Right renal pelvis (tissue), 4 donors: ENCODE data around the gene ASPDH. TPM values are rescaled to one million over a fixed set of nuclear protein-coding genes. Genes with fewer than 3 reads are reported as not detected.
"Not testable (repeated sequence)": the region's sequence is repeated elsewhere in the genome, so short reads cannot be mapped to it uniquely, and the experiment has no call there.

Experiments used
- DNase-seq, 4 donors: peaks; one replicate each; pipeline ENCODE4 v3.0.0-alpha.2; 2013; ENCODE audit warnings: low read depth in 4 of 4, low spot score in 3 of 4, missing footprints in 1 of 4
- polyA plus RNA-seq, 4 donors: library from polyadenylated mRNA; unstranded; fragments of 120-200 nt; gene quantifications; one replicate each; pipeline ENCODE4 v1.2.1, GENCODE V29; 2013; ENCODE audit not compliant: insufficient read length in 4 of 4

The ASPDH gene
- polyA plus RNA-seq, 4 donors: 6.5 to 14.8 (median 11.0) TPM

DNA sequence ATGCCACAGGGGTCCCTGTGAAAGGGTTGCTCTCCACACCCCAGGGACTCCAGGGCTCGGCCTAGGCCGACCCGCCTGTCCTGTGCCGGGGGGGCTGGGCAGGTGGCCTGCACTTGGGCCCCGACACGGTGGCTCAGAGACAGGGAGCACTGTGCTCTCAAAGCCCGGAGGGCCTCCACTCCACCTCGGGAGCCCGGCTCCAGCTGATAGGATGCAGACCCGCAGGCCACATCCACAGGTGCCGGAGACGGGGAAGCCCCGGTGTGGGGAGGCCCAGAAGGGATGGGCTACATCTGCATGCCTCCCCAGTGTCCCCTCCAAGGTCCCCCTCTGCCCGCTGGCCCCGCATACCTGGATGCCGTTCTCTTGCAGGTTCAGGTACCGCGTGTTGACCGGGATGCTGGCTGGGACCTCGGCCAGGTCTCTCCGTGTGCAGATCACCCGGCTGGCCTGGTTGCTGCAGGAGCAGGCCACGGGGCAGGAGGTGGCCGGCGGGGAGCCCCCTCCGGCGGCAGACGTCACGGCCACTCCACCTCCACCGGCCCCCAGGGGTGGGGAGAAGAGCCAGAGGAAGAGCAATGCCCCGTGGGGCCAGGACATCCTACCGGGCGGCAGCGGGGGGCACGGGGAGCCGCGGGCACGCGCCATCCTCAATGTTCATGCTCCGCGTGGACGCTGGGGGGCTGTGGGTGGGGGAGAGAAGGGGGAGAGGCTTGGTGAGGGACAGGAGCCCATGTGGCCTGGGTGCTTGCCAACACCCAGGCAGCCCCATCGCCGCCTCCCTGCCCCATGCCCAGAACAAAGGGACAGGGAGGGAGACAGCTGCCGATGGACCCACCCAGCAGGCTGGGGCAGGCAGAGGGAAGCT is 34.7 kb upstream of the ASPDH start:
- no peak for DNase-seq

DNA sequence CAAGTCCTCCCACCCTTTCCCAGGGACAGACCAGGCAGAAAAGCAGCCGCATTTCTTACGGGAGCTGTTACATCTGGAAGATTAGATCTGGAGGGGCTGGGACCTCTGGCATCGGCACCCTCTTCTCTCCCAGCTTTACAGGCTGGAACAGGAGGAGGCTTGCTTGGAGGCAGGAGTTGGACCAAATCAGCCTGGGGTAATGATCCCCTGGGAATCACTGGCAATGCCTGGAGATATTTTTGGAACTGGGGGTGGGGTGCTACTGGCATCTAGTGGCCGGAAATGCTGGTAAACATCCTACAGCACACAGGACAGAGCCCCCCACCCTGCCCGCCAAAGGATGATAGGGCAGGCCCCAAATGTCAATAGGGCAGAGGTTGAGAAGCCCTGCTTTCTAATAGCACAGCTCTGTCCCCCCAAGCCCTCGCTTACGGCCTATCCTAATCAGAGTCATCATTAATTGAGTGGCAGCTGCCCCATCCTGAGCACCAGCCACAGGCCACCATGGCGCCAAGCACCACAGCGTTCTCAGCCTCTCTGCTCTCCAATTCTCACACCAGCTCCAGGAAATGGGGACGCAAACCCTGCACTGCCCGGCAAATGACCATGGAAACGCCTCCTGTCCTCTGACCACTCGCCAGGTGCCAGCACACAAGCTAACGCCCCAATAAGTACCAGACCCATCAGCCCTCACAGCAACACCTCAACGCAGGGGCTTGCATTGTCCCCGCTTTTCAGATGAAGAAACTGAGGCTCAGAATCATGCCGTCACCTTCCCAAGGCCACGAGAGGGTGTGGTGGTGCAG is 33.9 kb upstream of the ASPDH start:
- no peak for DNase-seq

DNA sequence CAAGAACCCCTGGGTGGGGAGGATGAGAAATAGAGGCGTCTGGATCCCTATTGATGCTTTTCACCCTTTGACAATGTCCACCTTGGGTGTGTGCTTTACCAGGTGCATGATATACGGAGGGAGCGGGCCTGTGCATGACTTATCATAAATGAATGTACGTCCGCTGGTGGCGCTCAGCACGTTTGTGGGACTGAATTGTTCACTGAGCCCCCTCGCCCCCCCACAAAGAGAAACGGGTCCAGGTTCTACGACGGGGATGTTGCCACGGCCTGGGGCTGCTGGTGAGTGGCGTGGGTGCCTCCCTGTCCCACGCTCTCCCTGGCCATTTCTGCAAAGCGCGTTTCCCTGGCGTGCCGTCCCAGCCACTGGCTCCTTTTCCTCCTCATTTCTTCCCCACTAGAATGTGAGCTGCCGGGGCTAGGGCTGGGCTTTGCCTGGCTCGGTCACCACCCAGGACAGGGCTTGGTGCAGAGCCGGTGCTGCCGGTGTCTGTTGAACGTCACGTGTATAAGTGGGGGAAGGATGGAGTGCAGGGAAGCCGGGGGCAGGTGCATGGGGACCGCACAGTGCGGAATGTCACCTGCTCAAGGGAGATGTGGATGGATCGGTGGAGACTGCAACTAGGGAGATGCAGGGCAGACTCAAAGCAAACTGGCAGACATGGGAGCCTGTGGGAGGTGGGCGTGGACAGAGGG is 33.0 kb upstream of the ASPDH start:
- no peak for DNase-seq

DNA sequence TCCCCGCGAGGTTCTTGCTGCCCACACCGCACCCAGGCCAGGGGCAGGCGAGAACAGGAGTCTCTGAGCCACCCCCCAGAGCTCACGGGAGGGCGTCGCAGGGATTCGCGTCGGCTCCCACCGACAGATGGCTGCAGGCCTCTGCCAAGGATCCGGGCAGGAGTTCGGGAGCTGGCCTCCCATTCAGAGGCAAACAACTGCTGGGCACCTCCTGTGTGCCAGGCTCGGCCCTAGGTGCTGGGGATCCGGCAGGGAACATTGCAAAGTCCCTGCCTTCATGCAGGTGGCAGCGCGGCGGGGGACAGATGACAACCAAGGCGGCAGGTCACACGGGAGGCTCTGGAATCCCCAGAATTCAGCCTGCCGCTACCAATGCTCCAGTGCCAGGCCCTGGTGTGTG is 29.2 kb upstream of the ASPDH start:
- DNase-seq: no peak

DNA sequence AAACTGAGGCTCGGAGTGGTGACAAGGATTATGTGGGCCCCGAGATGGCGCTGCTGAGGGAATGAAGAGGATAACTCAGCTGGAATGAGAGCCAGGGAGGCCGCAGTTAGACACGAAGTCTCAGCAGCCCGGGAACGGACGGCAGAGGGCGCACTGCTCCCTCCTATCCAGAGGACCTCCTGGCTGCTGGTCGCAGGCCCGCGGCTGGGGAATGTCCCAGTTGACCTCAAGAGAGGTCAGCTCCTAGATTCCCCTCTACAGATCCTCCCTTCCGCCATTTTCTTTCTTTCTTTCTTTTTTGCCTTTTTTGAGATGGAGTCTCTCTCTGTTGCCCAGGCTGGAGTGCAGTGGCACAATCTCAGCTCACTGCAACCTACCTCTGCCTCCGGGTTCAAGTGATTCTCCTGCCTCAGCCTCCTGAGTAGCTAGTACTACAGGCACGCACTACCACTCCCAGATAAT is 24.1 kb upstream of the ASPDH start:
- DNase-seq: peak in 2 of 4 donors; percentile 47 to 59

DNA sequence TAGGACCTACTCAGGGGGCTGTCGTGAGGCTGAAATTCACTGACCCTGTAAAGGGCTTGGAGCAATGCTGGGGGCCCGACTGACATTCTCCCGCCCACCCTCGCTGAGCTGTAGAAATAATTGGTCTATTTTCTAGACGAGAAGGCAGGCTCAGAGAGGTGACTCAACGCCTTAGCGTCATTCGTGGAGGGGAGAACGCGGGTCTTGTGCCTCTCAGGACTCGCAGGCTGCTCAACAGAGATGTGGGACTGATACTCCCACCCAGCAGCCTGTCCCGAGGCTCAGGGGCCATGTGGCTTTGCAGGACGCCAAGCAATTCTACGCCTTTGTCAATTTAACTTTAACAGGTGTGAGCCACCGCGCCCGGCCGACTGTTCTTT is 23.6 kb upstream of the ASPDH start:
- no peak for DNase-seq

DNA sequence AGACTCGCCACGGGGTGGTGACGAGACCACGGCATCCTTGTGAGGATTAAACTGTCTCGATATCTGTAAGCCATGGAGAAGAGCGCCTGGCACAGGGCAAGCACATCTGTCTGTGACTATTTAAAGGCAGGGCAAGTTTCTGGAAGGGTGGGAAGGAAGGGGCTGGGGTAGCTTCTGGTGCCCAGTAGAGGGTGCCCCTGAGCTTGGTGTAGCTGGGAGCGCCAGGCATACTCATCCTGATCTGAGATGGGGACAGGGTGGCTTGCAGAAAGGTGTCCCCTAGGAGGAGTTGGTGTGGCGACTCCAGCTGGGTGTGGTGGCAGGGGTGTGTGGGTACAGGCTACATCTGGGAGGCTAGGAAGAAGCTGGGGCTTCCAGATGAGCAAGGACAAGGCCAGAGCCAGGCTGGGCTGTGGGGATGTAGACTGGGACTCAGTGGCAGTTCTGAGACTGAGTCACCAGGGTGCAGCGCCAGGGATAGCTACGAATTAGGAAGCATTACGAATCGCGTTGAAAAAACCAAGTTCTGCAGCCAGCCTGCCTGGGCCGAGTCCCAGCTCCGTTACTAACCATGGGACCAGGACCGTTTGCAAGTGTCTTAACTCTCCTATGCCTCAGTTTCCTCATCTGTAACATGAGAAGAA is 23.1 kb upstream of the ASPDH start:
- DNase-seq: no peak

DNA sequence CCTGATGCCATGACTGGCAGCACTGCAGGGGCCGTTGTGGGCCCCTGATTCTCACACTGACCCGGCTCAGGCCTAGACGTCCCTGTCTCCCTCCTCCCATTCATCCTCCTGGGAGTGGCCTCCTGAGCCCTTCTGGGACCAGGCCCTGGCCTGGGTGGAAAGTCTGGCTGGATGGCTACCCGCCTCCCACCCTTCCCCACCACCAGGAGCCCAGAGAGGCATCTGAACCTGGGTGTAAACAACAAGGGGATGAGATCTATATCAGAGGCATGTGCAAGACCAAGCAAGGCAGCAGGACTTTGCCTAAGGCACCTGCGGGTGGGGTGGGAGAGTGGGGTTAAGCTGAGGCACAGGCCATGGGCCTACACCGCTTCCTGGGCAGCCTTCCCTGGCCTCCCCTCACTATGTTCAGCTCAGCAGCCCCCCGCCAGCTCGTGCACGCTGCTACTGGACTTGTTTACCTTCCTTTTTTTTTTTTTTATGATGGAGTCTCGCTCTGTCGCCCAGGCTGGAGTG is 22.0 kb upstream of the ASPDH start:
- no peak for DNase-seq

DNA sequence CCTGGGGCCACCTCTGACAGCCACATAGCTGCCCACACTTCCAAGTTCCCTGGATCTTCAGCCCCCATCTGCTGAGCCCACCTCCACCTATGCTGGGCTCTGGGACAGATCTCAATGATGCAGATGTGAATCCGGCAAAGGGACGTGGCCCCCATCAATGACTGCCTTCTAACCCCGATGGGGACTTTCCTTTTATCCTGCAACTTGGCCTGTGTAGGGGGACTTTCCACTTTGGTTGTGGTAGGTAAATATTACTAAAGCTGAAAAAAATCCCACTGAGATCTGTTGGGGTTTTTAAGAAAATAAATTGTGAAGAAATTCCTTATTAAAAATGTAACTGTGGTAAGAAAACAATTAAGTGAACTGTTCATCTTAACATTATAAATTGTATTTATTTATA is 20.8 kb upstream of the ASPDH start:
- DNase-seq: no peak

DNA sequence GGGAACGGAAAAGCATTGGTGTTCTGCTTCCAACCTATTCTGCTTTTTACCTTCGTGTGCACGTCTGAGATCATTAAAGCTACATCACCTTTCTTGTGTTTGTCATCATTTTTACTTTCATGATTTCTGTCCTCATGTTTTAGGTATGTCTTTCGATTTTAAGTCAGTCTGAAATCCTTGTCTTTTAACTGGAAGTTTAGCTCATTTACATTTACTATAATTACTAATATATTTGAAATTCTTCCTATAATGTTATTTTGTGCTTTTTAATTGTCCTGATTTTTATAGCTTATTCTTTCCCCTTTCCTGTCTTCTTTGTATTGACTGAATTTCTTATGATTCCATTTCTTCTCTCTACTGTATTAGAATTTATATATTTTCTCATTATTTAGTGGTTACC is 19.2 kb upstream of the ASPDH start:
- no peak for DNase-seq

DNA sequence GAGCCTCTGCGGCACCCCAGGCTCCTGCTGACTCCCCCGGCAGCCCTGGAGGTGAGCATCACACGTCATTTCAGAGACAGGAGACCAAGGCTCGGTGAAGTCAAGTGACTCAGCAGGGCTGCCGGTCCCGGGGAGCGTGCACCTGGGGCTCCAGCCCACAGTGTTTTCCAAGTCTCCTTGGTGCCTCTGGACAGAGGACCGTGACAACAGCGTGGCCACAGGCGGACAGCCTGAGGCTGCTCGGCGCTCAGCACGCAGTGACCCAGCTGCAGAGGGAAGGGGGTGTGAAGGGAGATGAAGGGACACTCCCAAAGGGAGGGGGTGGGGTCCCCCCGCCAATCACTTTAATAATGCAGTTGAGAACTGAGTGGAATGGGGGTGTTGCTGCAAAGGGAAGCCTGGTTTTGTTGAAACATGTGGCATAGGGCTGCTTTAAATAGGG is 17.5 kb upstream of the ASPDH start:
- DNase-seq: no peak

DNA sequence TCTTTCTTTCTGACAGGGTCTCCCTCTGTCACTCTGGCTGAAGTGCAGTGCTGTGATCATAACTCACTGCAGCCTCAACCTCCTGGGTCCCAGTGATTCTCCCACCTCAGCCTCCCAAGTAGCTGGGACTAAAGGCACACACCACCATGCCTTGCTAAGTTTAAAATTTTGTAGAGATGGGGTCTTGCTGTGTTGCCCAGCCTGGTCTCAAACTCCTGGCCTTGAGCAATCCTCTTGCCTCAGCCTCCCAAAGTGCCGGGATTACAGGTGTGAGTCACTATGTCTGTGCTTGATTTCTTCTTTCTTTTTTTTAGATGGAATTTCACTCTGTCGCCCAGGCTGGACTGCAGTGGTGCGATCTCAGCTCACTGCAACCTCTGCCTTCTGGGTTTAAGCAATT is 14.3 kb upstream of the ASPDH start:
- not testable (repeated sequence) for DNase-seq

DNA sequence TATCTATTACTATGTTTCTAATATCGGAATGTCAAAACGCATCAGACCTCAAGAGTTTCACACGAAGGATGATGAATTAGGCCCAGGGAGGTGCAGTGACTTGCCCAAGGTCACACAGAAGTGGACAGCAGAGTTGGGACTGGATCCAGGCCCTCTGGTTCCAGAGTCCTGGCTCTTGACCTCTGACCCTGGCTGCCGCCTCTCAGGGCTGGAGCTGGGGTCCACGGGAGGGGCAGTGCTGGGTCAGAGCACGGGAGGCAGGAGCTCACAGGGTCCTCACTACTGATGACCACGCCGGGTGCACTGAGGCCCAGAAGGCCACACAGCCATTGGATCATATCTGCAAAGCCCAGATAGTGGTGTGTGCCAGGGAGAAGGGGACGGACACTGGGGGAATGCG is 9.2 kb upstream of the ASPDH start:
- no peak for DNase-seq

DNA sequence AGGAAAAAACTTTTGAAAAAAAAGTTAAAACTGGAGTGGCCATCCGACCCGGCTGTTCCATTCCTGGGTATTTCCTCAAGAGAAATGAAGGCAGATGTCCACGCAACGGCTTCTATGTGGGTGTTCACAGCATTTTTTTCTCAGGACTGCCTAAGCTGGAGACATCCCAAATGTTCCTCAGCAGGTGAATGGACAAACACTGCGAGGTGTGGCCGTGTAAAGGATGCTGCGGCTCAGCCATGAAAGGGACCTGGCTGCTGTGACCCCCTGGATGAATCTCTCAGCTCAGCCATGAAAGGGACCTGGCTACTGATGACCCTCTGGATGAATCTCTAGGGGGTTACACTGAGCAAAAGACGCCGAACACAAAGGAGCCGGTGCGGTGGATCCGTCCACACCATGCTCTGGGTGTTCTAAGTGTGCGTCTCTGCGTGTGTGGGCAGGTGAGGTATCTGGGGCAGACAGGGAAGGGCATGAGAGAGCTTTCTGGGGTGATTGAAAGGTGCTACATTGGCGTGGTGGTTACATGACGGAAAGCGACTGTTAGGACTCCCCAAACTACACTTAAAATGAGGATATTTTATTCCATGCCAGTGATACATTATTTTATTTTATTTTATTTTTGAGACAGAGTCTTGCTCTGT is 7.2 kb upstream of the ASPDH start:
- DNase-seq: no peak

DNA sequence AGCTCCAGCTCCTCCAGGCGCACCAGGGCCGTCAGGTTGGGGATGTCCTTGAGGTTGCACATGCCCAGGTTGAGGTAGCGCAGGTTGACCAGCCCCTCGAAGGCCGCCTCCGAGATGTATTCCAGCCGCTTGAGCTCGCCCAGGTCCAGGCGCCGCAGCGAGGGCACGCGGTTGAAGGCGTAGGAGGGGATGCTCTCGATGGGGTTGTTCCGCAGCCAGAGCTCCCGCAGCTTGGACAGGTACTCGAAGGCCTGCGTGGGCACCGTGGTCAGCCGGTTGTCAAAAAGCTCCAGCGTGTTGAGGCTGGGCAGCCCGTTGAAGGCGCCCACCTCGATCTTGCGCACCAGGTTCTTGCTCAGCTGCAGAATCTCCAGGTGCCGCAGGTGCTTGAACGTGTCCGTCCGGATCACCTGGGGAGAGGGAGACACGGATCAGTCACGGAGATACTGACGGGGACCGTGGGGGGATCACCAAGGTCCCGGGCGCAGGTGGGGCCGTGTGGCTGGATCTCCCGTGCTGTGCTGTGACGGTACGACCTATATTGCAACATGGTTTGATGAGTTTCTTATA is 5.4 kb upstream of the ASPDH start:
- DNase-seq: no peak

DNA sequence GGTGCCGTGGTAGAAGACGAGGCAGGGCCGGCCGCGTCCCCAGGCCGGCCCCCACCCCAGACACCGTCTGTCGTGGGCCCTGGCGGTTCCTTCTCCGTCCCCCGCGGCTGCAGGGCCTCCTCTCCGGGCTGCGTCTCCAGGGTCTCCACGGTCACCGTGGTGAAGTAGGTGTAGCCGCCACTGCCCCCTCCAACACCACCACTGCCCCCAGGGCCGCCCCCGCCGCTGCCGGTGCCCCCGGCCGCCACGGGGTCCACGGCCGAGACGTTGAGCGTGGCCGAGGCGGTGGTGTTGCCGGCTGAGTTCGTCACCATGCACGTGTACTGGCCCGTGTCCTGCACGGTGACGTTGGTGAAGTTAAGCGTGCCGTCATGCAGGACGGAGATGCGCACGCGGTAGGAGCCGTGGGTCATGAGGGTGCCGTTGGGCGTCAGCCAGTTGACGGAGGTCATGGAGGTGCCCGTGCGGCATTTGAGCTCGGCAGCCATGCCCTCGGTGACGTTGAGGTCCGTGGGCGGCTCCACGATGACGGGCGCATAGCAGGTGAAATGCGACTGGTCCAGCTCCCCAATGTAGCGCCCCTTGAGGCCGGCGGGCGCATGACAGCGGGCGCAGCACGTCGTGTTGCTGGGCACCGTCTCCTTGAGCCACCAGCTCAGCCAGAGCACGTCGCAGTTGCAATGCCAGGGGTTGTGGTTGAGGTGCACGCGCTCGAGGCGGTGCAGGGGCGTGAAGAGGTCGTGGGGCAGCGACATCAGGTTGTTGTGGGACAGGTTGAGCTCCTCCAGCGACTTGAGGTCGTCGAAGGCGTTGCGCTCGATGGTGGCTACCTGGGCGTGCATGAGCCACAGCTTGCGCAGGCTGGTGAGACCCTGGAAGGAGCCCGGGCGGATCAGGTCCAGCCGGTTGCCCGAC is 4.6 kb upstream of the ASPDH start:
- DNase-seq: no peak

DNA sequence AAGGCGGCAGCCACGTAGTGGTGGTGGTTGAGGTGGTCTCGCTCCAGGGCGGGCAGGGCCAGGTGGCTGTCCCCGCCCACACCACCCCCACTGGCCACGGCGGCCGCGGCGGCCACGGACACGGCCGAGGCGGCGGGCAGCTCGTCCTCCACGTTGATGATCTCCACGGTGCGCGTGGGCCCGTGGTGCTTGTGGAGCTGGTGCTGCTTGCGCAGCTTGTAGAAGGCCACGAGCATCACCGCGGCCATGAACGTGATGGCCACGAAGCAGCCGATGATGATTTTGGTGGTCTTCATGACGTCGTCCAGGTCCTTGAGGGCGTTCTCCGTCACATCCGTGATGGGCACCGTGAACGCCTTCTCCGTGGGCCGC is 4.0 kb upstream of the ASPDH start:
- no peak for DNase-seq

DNA sequence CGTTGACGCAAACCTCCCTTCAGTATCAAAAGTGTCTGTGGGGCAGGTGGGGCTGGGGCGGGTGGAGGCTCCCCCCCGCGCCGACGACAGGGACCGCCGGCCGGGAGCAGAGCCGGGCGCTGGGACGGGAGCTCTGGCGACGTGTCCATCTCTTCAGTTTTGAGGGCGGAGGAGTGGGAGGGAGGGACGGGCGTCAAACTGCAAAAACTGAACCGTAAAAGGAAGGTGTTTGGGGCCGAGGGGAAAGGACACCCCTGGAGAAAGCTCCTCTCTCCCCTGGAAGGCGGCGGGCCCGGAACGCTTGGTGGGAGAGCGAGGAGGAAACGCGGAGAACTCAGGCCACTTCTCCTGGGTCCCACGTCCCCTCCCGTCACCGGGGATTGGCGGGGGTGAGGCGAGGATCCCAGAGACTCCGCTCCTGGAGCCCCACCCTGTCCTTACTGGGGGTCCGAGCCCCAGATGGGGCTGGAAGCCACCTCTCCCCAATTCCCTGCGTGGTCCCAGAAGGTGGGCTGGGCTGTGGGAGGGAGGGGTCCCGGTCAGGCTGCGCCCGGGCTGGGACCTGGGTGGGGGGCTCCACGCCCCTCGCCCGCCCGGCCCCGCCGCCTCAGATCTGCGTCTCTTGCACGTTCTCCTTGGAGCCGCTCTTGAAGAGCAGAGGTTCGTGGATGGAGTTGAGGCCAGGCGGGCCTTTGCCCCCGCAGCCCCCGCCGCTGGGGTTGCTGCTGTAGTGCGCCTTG is 3.4 kb upstream of the ASPDH start:
- no peak for DNase-seq
